ENCODE data around the gene C6orf47. TPM values are rescaled to one million over a fixed set of nuclear protein-coding genes. Genes with fewer than 3 reads are reported as not detected.

The C6orf47 gene
- total RNA-seq, 1 experiment from 2014 or later: 17.8 TPM

DNA sequence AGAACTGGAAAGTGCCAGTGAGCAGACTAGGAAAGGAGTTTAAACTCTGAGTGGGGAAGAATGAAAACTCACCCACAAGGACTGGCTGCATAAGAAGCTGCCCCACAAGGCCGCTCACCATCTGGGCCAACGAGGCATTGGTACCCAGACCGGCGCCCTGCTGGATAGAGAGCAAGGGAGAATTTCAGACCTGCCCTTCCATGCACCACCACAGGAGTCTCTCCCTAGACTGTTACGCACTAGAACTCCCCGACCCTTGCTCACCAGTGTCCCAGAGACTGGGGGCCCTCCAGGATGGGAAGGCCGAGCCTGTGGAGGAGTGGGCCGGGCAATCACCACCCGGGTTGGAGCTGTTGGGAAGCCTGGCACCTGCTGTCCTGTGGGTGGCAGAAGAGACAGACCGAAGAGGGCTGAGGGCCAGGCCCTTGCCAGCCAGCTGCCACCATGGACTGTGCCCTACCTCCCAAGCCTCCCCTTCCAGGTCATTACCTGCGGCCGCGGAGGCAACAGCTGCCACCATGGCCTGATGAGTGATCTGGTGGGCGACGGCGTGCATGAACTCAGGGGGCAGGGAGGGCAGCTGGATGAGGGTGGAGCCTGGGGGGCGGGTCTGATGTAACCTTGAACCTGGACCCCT is 16.6 kb downstream of the C6orf47 start:
- H3K4me1 ChIP-seq (replicated peaks; ENCODE audit: insufficient read depth): no peaks in the 10 kb centered on the region
- no peaks in the 10 kb centered on the region for H3K27me3 ChIP-seq (ENCODE audit: insufficient read depth, low read depth)
- H3K4me2 ChIP-seq: no peak overlapping the region
- H3K27ac ChIP-seq: no peak overlapping the region
- intact Hi-C loops (cut with micrococcal nuclease; ENCODE audit: unreplicated experiment): no loop called here
- peaks cover 27% of the 10 kb centered on the region for H3K36me3 ChIP-seq (ENCODE audit: low read depth)
- no peak overlapping the region for H3K4me3 ChIP-seq
- peaks cover 12% of the 10 kb centered on the region; the same call in 1 of the 2 replicates for H4K20me1 ChIP-seq (ENCODE audit: insufficient read depth)
- BruUV-seq (replicated peaks): no TSS peak
- TF ChIP-seq CTCF (conservative IDR thresholded peaks at IDR 0.05) (no peak), EZH2 (IDR thresholded peaks at IDR 0.05; ENCODE audit: low read depth) (no peak)
- H2AFZ ChIP-seq: no peak overlapping the region
- POLR2A ChIA-PET (ENCODE audit: unreplicated experiment): no interaction called here
- H3K9me3 ChIP-seq (ENCODE audit: insufficient read depth, low read depth): no peaks in the 10 kb centered on the region
- peaks cover 4% of the 10 kb centered on the region; the same call in 1 of the 2 replicates for H3K79me2 ChIP-seq (ENCODE audit: low read depth)
- H3K9me2 ChIP-seq (ENCODE audit: insufficient read depth): no peaks in the 10 kb centered on the region
- CTCF ChIA-PET: no interaction called here
- DNase-seq: no peak
- H3F3A ChIP-seq (ENCODE audit: insufficient read depth, low read depth): peaks cover 20% of the 10 kb centered on the region; the same call in 1 of the 2 replicates

DNA sequence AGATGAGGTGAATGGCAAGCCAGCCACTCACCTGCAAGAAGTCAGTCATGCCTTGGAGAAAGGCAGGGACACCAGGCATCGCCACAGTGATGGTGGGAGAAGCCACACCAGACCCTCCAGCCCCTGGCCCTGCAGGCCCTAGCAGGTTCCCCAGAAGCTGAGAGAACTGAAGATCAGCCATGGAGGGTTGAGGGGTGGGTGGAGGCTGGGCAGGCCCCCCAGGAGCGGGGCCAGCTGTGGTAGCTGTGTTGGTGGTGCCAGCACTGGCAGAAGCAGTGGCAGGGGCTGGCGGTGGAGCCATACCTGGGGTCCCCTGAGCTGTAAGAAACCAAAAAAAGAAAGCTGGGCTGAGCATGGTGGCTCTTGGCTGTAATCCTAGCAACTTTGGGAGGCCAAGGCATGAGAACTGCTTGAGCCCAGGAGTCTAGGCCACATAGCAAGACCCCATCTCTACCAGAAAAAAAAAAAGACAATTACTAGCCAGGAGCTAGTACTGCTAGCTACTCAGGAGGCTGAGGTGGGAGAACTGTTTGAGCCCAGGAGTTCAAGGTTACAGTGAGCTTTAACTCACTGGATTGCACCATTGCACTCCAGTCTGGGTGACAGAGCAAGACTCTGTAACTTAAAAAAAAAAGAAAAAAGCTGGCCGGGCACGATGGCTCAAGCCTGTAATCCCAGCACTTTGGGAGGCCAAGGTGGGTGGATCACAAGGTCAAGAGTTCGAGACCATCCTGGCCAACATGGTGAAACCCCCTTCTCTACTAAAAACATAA is 17.6 kb downstream of the C6orf47 start:
- BruUV-seq (replicated peaks): no TSS peak
- H3K9me2 ChIP-seq (ENCODE audit: insufficient read depth): no peaks in the 10 kb centered on the region
- no peak for DNase-seq
- CTCF ChIA-PET: no interaction called here
- H3K9me3 ChIP-seq (ENCODE audit: insufficient read depth, low read depth): no peaks in the 10 kb centered on the region
- H3K79me2 ChIP-seq (ENCODE audit: low read depth): no peaks in the 10 kb centered on the region
- H3K4me3 ChIP-seq: no peak overlapping the region
- H3K27me3 ChIP-seq (ENCODE audit: insufficient read depth, low read depth): no peaks in the 10 kb centered on the region
- H3K4me2 ChIP-seq: no peak overlapping the region
- H3K27ac ChIP-seq: no peak overlapping the region
- H2AFZ ChIP-seq: no peak overlapping the region
- H3K36me3 ChIP-seq (ENCODE audit: low read depth): peaks cover 26% of the 10 kb centered on the region
- H4K20me1 ChIP-seq (ENCODE audit: insufficient read depth): peaks cover 13% of the 10 kb centered on the region; the same call in 1 of the 2 replicates
- H3K4me1 ChIP-seq (replicated peaks; ENCODE audit: insufficient read depth): no peaks in the 10 kb centered on the region
- intact Hi-C loops (cut with micrococcal nuclease; ENCODE audit: unreplicated experiment): no loop called here
- TF ChIP-seq EZH2 (IDR thresholded peaks at IDR 0.05; ENCODE audit: low read depth): no peak
- TF ChIP-seq CTCF (conservative IDR thresholded peaks at IDR 0.05): no peak
- POLR2A ChIA-PET (ENCODE audit: unreplicated experiment): no interaction called here
- H3F3A ChIP-seq (ENCODE audit: insufficient read depth, low read depth): peaks cover 29% of the 10 kb centered on the region; the same call in 1 of the 2 replicates

GRCh38 chr6:31641370-31641769 is 19.2 kb downstream of the C6orf47 start:
- no peak for DNase-seq
- no TSS peak for BruUV-seq (replicated peaks)
- no peaks in the 10 kb centered on the region for H3K79me2 ChIP-seq (ENCODE audit: low read depth)
- H3K4me3 ChIP-seq: no peak overlapping the region
- H3K4me1 ChIP-seq (replicated peaks; ENCODE audit: insufficient read depth): no peaks in the 10 kb centered on the region
- H3K27me3 ChIP-seq (ENCODE audit: insufficient read depth, low read depth): no peaks in the 10 kb centered on the region
- intact Hi-C loops (cut with micrococcal nuclease; ENCODE audit: unreplicated experiment): no loop called here
- H3K36me3 ChIP-seq (ENCODE audit: low read depth): peaks cover 23% of the 10 kb centered on the region
- H3K27ac ChIP-seq: no peak overlapping the region
- no peak overlapping the region for H3K4me2 ChIP-seq
- CTCF ChIA-PET: no interaction called here
- TF ChIP-seq EZH2 (IDR thresholded peaks at IDR 0.05; ENCODE audit: low read depth) (no peak), CTCF (conservative IDR thresholded peaks at IDR 0.05) (no peak)
- H3K9me2 ChIP-seq (ENCODE audit: insufficient read depth): no peaks in the 10 kb centered on the region
- POLR2A ChIA-PET (ENCODE audit: unreplicated experiment): no interaction called here
- H3F3A ChIP-seq (ENCODE audit: insufficient read depth, low read depth): peaks cover 43% of the 10 kb centered on the region; the same call in 1 of the 2 replicates
- H3K9me3 ChIP-seq (ENCODE audit: insufficient read depth, low read depth): no peaks in the 10 kb centered on the region
- no peak overlapping the region for H2AFZ ChIP-seq
- peaks cover 17% of the 10 kb centered on the region; the same call in 1 of the 2 replicates for H4K20me1 ChIP-seq (ENCODE audit: insufficient read depth)
